ENCODE measurements around the gene DNM1.

Gene DNM1

GRCh38 chr9:128253140-128253990, 50.2 kb downstream of the DNM1 start:
- no peak overlapping the region for H3K4me3 ChIP-seq (ENCODE audit: control insufficient read depth, low read depth, low read length)
- no peak for DNase-seq (ENCODE audit: low read depth)
- TF ChIP-seq CTCF (conservative IDR thresholded peaks at IDR 0.05; ENCODE audit: control insufficient read depth, insufficient read depth, low read depth, low read length): no peak

GRCh38 chr9:128253991-128254346, 50.8 kb downstream of the DNM1 start:
- TF ChIP-seq CTCF (conservative IDR thresholded peaks at IDR 0.05; ENCODE audit: control insufficient read depth, insufficient read depth, low read depth, low read length): no peak

GRCh38 chr9:128254362-128254761, 51.2 kb downstream of the DNM1 start:
- no peak overlapping the region for H3K4me3 ChIP-seq (ENCODE audit: control insufficient read depth, low read depth, low read length)
- TF ChIP-seq CTCF (conservative IDR thresholded peaks at IDR 0.05; ENCODE audit: control insufficient read depth, insufficient read depth, low read depth, low read length): no peak
- no peak for DNase-seq (ENCODE audit: low read depth)

More at GRCh38 chr9:128253991-128254346, 50.8 kb downstream of the DNM1 start:
- DNase-seq (ENCODE audit: low read depth): no peak
- H3K4me3 ChIP-seq (ENCODE audit: control insufficient read depth, low read depth, low read length): no peak overlapping the region

GRCh38 chr9:128254855-128255759, 51.9 kb downstream of the DNM1 start:
- TF ChIP-seq CTCF (conservative IDR thresholded peaks at IDR 0.05; ENCODE audit: control insufficient read depth, insufficient read depth, low read depth, low read length): peak; percentile 77
- H3K4me3 ChIP-seq (ENCODE audit: control insufficient read depth, low read depth, low read length): no peak overlapping the region
- peak; percentile 42 for DNase-seq (ENCODE audit: low read depth)

GRCh38 chr9:128257086-128257825, 54.1 kb downstream of the DNM1 start:
- no peak overlapping the region for H3K4me3 ChIP-seq (ENCODE audit: control insufficient read depth, low read depth, low read length)
- TF ChIP-seq CTCF (conservative IDR thresholded peaks at IDR 0.05; ENCODE audit: control insufficient read depth, insufficient read depth, low read depth, low read length): no peak

GRCh38 chr9:128257907-128258306, 54.7 kb downstream of the DNM1 start:
- no peak for DNase-seq (ENCODE audit: low read depth)
- H3K4me3 ChIP-seq (ENCODE audit: control insufficient read depth, low read depth, low read length): no peak overlapping the region
- no peak for TF ChIP-seq CTCF (conservative IDR thresholded peaks at IDR 0.05; ENCODE audit: control insufficient read depth, insufficient read depth, low read depth, low read length)

More at GRCh38 chr9:128257086-128257825, 54.1 kb downstream of the DNM1 start:
- no peak for DNase-seq (ENCODE audit: low read depth)
